ENCODE results near the gene DLG3.

DNA sequence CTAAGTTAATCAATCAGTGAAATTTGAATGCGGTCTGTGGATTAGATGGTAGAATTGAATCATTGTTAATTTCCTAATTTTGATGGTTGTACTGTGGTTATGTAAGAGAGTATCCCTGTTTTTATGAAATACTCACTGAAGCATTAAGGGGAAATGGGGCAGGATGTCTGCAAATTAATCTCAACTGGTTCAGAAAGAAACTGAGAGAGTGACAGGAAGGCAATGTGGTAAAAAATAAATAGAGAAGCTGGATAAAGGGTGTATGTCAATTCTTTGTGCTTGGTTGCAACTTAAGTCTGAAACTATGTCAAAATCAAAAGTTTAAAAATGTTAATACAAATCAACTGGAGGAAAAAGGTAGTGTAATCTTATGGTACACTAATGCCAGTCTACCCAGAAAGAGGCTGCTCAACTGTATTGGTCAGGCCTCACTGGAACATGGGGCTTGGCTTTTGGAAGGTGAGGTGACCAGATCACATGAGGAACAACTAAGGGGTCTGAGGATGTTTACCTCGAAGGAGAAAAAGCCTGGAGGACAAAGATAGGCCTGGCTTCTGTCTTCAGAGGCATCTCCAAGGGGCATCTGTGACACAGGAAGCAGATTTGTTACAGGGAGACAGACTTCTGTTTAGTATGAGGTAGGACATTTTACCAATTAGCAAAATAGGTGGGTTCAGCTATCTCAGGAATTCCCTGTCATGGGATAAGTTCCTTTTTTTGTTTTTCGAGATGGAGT is 83.1 kb downstream of the DLG3 start:
- TF ChIP-seq L3MBTL2 (conservative IDR thresholded peaks at IDR 0.05) (no peak), BHLHE40 (IDR thresholded peaks at IDR 0.05; ENCODE audit: borderline replicate concordance) (no peak), SUZ12 (IDR thresholded peaks at IDR 0.05) (no peak), FOXA1 (IDR thresholded peaks at IDR 0.05) (no peak), ARNT (IDR thresholded peaks at IDR 0.05) (no peak)
- TF ChIP-seq, protein P1, sequence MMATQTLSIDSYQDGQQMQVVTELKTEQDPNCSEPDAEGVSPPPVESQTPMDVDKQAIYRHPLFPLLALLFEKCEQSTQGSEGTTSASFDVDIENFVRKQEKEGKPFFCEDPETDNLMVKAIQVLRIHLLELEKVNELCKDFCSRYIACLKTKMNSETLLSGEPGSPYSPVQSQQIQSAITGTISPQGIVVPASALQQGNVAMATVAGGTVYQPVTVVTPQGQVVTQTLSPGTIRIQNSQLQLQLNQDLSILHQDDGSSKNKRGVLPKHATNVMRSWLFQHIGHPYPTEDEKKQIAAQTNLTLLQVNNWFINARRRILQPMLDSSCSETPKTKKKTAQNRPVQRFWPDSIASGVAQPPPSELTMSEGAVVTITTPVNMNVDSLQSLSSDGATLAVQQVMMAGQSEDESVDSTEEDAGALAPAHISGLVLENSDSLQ (IDR thresholded peaks at IDR 0.05): no peak
